Fibroblast of mammary gland (primary cell): Measurements from ENCODE around the gene TNFRSF13B.

ENCODE experiments used
- DNase-seq: peaks from one replicate; pipeline ENCODE4 v3.0.0-alpha.2; 2010; ENCODE audit warnings: low read depth
- H3K4me3 ChIP-seq: 2 replicates; pipeline ENCODE4 v1.5.1; 2011; ENCODE audit warnings: low read depth, mild to moderate bottlenecking, low read length, moderate library complexity; ENCODE audit not compliant: control insufficient read depth
- CTCF ChIP-seq: conservative IDR thresholded peaks from 2 replicates; pipeline ENCODE4 v1.5.1; 2011; ENCODE audit warnings: low read depth, low read length, inconsistent platforms; ENCODE audit not compliant: control insufficient read depth, insufficient read depth

Gene TNFRSF13B

GRCh38 chr17:16988749-16989229 is 16.9 kb upstream of the TNFRSF13B start:
- DNase-seq = peak; percentile 66
- no peak overlapping the region for H3K4me3 ChIP-seq
- TF ChIP-seq CTCF = no peak

- peak; percentile 77 for DNase-seq
- H3K4me3 ChIP-seq = no peak overlapping the region
- TF ChIP-seq CTCF = no peak
Observed at GRCh38 chr17:16987830-16988601, 16.1 kb upstream of the TNFRSF13B start.

- no peak overlapping the region for H3K4me3 ChIP-seq
- DNase-seq = no peak
- no peak for TF ChIP-seq CTCF
Observed at GRCh38 chr17:16987066-16987829, 15.3 kb upstream of the TNFRSF13B start.

GRCh38 chr17:16986391-16986790 is 14.5 kb upstream of the TNFRSF13B start:
- H3K4me3 ChIP-seq = no peak overlapping the region
- no peak for TF ChIP-seq CTCF
- DNase-seq = peak; percentile 15

- DNase-seq = no peak
- no peak overlapping the region for H3K4me3 ChIP-seq
- TF ChIP-seq CTCF = no peak
Observed at GRCh38 chr17:16981928-16982327, 10.0 kb upstream of the TNFRSF13B start.

- H3K4me3 ChIP-seq = no peak overlapping the region
- no peak for TF ChIP-seq CTCF
- peak; percentile 8 for DNase-seq
Observed at GRCh38 chr17:16980813-16981731, 9.2 kb upstream of the TNFRSF13B start.
